GM19328 (cell line): ENCODE measurements around the gene UBXN10.

Source experiments
- ATAC-seq: cut with Tn5 transposase; IDR thresholded peaks from one replicate; pipeline ENCODE4 v1.9.1; 2021; ENCODE audit warnings: mild to moderate bottlenecking, moderate library complexity; ENCODE audit not compliant: unreplicated experiment

Gene UBXN10

DNA sequence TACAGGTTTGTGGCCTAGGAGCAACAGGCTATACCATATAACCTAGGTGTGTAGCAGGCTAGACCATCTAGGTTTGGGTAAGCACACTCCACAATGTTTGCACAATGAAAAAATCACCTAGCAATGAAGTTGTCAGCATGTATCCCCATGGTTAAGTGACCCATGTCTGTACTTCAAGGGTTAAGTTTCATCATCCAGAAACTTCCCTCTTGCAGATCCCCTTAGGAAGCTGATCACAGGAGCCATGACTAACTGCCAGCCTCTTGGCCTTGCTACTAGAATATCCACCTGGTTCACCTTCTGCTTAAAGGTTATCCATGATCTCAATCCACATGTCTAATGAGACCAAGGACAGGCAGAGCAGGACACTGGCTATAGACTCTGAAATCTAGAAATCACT is 3.5 kb upstream of the UBXN10 start:
- no peak for ATAC-seq

DNA sequence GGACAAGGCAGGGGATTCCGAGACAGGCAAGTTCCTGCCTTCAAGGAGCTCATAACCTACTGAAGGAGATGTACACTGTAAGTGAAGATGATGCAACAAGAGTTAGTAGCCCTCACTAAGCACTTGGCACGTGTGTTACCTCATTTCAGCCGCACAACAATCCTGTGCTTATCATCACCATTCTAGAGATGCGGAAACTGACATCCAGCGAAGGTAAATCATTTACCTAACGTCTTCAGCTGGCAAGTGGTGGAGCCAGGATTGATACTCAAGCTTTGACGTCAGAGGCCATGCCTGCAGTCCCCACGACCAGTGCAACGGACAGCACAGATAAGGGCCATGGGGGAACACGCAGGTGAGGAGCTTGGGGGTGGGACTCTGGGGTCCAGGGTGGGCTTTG is 2.9 kb upstream of the UBXN10 start:
- no peak for ATAC-seq

DNA sequence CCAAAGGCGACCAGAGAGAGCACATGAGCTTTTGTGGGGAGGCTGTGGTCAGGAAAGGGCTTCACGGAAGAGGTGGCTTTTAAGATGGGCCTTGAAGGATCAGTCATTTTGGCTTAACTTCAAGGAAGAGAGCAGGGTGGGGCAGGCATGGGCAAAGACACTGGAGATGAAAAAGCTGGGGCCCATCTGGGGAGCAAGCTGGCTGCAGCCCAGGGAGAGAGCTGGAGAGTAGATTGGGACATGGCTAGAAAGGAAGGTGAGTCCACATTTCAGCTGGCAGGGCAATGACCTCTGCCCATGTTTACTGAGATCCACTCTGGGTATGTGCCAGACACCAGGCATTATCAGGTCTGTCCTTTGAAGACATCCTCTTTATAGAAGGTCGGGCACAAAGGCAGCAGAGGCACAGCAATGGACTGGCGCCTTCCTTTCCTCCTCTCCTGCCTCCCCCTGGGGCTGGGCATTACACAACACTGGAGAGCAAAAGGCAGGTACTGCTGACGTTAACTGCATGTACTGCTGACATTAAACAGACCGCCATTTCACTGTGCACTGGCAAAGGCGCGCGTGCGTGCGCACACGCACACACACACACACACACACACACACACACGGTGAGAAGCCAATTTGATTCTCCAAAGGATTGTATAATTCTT is 2.2 kb upstream of the UBXN10 start:
- ATAC-seq = no peak

DNA sequence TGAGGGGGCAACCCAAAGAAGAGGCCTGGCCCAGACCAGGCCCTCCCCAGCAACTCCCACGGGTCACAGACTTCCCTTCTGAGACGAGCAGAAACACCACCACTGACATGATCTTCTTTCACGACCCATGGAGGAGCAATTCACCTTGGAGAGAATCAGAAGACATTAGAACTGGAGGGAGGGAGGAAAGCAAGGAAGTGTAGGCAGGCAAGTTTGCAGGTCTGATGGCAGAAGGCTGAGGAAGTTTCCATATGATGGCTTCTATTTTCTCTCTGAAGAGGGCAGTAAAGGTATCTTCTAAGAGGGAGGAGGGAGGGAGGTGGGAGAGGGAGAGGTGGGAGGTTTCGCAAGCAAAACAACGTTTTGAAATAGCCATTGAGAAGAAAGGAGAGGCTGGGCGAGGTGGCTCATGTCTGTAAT is 1.4 kb upstream of the UBXN10 start:
- ATAC-seq = no peak

DNA sequence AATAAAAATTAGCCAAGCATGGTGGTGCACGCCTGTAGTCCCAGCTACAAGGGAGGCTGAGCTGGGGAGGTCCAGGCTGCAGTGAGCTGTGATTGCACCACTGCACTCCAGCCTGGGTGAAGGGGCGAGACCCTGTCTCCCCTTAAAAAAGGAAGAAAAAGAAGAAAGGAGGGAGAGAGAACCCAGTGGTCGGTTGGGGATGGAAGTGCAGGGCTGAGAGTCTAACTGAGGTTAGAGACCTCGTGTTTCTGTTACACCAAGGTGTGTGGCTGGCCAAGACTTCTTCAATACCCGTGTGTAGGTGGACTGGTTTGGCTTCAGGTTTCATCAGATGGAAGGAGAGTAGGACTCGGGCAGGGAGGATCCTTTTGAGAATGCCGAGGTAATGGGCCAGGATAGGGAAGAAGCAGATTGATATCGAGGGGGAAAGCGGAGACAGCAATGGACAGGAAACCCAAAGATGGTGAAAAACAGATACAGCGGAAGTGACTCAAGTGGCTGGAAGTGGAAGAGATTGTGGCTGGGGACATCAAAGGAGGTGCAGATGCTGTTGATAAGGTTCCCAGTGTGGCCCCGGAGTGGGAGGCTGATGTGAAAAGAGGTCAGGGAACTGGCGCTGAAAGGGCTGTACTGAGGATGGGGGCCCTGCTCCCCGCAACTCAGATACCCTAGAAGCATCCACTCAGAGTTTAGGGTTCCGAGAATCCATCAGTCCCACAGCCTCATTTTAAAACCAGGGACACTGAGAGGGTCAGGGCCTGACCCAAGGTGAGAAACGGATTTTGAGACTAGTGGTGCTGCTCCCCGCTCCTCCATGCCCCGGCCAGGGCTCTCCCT is 681 bp upstream of the UBXN10 start:
- no peak for ATAC-seq

DNA sequence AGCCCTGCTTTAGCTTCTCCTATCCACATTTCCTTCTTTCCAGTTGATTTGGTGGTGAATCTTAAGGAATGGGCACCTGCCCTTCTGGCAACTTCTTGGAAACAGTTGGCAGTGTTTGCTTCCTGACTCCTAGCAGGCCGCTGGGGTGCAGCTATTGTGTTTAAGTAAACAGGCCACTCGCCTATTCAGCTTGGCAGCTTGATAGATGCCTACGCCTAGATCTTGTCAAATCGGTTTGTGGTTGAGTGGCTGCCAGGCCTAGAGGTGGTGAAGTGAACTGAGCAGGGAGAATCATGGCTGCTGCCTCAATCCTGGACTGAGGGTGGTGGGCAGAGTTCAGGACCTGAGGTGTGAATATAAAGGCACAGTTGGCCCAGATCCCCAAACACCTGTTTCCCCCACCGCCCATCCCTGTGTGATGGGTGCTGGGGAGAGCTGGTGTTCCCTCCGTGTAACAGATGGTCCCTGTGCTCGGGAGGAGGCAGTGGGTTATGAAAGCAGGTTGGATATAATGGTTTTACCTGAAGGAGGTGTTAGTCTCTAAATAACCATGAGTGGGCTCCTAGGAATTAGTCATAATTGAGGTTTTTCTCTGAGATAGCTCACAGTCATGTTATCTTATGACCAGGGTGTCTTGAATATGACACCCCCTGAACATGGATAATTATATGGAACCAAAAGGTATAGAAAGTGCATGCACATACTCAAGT is 1.4 kb downstream of the UBXN10 start:
- no peak for ATAC-seq

DNA sequence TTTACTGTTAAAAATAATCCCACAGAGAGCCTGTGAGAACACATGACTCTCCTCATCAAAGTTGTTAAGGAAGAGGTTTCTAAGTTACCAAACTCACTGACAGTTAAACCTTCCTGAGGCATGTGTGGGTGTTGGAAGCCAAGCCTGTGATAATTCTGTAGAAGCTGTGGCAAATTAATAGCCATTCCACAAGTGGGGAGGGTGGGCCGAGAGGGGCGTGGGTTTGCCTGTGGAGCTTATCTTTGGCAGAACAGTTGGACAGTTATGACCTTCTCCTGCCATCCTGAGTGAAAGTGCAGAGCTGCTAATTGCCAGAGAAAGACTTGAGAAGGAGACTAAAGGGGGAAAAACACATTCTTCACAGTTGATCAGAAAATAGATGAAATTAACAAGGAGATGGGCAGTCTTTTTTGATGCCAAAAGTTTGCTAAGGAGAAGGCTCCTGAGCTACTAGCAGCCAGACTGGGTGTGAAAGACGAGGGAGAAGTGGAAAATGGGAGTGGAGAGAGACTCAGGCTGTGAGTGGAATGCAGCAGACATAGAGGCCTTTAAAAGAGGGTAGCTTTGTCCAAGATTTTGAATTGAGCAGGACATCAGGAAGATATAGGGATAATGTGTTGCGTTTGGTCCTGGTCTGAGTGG is 2.0 kb downstream of the UBXN10 start:
- no peak for ATAC-seq

DNA sequence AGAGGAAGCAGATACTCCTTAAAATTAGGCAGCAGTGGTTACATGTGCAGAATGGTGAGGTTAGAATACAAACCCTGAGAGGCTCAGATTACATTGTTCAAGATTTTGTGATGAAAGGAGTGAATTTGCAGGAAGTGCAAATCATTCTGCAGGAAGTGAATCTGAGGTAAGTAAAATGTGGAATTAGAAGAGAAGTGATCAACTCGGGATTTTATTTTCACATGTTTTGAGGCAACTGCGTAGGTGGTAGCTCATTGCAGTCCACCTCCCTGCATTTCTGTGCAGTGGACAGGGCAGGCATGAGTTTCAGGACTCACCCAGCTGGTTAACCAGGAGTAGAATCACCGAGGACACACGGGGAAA is 2.5 kb downstream of the UBXN10 start:
- ATAC-seq = no peak

DNA sequence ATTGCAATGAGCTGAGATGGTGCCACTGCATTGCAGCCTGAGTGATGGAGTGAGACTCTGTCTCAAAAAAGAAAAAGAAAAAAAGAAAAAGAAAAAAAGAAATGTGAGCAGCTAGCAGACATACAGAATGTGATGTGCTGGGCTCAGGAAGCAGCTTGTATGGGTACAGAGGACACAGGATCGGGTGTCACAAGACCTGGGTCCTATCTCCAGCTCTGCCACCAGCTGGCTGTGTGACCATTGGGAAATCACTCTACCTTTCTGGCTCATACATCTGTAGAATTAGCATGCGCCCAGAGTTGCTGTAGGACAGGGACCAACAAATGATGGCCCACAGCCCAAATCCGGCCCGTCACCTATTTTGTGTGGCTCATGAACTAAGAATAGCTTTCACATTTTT is 3.8 kb downstream of the UBXN10 start:
- no peak for ATAC-seq

DNA sequence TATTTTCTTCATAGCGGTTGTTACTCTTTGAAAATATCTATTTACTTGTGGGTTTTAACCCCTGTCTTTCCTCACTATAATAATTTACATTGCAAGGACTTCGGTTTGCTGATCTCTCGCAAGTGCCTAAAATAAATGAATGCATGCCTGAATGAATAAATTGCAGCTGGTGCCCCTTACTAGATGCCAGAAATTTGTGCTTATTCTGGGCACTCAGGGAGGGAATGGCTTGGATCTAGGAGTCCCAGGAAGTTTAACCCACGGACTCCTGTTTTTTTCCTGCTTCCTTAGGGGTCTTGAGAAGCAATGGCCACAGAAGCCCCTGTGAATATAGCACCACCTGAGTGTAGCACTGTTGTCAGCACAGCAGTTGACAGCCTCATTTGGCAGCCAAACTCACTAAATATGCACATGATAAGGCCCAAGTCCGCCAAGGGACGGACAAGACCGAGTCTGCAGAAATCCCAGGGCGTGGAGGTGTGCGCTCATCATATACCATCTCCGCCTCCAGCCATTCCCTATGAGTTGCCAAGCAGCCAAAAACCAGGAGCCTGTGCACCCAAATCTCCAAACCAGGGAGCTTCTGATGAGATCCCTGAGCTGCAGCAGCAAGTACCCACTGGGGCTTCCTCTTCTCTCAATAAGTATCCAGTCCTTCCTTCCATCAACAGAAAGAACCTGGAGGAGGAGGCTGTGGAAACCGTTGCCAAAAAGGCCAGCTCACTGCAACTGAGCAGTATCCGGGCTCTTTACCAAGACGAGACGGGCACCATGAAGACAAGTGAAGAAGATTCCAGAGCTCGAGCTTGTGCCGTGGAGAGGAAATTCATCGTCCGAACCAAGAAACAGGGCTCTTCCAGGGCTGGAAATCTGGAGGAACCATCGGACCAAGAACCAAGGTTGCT is 4.6 kb downstream of the UBXN10 start:
- no peak for ATAC-seq

DNA sequence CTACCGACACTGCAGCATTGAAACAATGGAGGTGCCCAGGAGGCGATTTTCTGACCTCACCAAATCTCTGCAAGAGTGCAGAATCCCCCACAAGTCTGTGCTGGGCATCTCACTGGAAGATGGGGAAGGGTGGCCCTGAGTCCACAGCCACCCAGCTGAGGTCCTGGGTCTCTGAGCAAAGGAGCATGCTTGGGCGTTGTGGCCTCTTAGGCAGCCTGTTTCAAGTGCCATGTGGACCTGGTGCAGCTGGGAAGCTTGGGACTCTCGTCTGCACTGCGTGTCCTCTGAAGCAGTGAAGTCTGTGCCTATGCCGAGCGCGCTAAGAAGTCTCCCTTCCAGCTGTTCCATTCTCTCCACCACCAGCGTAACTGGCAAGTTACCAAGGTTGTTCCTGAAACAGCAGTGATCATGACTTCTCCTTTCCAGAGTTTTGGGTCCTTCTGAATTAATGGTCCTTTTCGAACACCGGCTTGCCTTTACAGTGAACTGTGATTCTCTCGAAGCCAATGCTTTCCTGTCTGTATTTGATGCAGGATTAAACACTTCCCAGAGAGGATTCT is 5.5 kb downstream of the UBXN10 start:
- no peak for ATAC-seq

DNA sequence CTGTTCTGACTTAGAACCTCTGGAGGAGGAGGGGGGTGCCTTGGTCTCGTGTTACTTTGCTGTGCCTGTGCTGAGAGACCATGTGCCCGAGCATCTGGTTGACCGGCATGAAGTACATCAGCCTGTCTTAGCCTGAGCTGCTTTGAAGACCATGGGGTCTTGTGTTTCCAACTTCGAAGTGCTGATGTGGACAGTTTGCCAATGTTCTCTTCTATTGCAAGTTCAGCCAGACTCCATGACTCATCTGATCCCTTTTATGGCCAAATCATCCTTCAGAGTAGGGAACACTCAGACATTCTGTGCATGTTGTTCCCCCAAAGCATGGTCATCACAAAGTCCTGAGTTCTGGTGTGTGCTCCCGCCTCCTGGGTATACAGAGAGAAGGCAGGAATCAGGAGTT is 6.5 kb downstream of the UBXN10 start:
- ATAC-seq = no peak

DNA sequence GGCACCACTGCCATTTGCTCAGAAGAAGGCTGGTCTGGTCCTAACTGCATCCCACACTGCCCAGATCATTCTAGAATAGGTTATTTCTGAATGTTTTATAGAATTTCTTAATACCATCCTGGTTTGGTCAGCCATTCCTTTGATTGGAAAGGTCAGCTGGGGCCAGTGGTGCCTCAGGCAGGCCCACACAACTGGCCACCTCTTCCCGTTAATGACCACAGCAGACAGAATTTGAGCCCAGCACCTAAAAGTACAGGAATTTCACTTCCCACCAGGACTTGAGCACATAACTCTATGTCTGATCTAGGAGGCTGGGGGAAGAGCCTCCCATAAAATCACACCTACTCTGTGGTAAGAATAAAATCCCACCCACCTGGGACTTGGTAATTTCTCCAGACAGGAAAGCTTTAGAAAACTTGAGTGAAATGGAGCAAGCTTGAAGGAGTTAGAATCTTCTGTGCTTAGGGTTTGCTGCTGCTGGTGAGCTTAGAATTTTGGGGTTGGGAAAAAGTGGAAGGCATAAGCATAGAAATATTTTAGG is 7.0 kb downstream of the UBXN10 start:
- ATAC-seq = no peak

DNA sequence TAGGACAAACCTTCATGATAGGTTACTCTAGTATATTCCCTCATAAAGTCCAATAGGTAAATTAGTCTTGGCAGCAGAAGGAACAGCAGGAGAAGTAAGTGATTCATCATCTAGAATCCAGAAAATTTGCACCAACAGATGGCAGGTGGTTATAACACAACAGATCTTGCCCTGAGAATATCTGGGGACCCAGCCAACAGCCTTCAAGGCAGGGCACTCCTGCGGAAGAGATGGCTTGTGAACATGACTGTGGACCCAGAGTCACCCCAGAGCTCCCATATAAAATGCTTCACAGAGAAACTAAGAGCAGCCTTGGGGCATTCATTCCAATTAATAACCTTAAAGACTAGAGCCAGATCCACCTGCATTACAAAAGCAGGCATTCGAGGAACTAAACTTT is 8.3 kb downstream of the UBXN10 start:
- no peak for ATAC-seq

DNA sequence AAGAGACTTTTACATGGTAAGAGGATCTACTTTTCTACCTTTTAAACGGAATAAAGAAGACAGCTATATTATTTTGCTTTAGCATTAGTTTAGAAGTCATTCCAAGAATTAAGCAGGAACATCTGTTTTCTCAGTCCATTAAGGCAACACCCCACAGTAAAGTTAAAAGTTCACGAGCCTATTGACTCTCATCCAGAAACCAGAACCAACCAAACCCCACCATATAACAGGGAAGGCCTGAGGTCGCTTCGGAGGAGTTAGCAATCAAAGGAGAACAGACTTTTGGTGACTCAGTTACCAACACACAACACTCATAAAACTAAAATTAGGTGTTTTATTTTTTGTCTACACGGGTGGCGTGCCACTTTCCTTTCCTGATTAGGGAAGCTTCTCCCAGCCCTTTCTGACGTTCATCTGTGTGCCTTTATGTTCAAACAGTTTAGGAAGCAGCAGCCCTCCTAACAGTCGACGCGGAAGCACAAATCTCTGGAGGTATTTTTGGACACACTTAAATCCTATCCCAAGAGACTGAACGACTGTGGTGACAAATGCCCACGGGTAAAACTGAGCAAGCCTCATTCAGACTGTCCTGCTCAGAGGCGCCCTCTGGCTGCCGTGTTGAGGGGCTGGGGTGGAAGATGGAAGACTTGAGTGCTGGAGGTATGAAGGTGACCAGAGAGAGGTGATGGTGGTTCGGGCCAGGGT is 9.0 kb downstream of the UBXN10 start:
- no peak for ATAC-seq

DNA sequence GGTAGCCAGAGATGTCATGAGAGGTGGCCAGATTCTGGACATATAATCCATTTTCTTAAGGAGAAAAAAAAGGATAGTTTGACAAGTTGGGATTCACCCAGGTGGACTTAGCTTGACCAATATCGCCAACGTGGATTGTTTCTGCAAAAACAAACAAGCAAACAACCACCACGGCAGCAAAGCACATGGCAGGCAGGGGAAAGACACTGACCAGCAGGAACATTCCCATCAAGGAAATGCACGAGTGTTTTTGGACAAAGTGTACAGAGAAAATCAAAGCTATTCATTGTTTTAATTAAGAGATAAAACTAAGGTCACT is 9.5 kb downstream of the UBXN10 start:
- ATAC-seq = no peak

DNA sequence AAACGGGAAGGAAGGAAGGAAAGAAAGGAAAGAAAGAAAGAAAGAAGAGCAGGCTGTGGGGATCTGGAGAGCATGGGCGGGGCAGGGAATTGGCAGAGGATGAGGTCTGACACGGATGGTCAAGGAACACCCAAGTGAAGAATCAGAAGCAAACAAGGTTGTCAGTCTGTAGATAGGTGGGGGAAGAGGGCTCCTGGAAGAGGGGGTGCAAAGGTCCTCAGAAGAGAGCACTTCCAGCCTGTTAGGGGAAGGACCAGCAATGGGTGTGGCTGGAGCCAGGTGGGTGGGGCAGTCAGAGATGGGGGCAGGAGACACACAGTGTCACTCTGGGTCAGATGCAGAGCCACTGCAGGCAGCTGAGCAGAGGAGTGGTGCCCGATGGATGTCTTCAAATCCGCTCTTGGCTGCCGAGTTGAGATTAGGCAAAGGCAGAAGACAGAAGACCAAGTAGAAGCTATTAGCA is 11.5 kb downstream of the UBXN10 start:
- no peak for ATAC-seq

DNA sequence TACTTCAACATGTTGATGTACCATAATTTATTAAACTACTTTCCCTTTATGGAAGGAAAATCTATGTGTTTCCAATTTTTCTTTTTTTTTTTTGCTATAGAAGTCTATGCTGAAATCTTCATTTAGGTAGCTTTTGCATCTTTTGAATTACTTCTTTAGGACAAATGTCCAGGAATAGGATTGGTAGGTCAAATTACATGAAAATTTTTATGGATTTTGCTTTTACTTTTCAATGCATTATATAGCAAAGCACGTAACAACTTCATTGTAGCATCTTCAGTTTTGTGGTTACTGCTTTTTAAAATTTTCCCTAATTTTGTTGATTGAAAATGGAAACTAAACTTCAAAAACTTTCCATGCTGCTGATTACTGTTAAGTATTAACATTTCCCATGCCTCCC is 12.4 kb downstream of the UBXN10 start:
- no peak for ATAC-seq

DNA sequence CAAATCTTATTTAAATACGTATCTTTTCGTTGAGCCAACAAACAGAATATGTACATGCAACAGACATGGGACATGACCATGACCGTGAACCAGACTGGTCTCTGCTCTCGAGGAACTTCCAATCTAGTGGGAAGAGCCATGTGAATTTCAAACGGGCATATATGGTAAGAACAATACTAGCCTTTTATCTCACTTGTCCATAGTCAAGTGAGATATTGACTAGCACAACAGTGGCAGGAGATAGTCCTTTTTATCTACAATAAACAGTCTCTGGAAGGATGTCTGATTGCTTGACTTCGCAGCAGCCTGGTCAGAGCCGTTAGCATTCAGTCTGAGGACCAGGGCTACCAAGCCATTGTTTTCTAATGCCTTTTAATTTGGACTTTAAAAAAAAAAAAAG is 13.0 kb downstream of the UBXN10 start:
- no peak for ATAC-seq
